Peyer's patch (tissue), 4 donors: ENCODE measurements around the gene ZNF229.
"Not testable (repeated sequence)": the region's sequence is repeated elsewhere in the genome, so short reads cannot be mapped to it uniquely, and the experiment has no call there.

Source experiments
- POLR2A ChIP-seq, 2 donors: fragments of 450-650 bp; IDR thresholded peaks; one replicate each; pipeline ENCODE4 v1.5.1; 2017; ENCODE audit warnings: antibody characterized with exemption in 2 of 2, mild to moderate bottlenecking in 2 of 2, moderate library complexity in 2 of 2
- TF ChIP-seq, protein P1 (sequence below), 6 experiments: fragments of 450-650 bp in 4 of 6; fragments of 200-600 bp in 2 of 6; sonication (generic) in 1 of 6; IDR thresholded peaks; one replicate each; pipeline ENCODE4 v1.5.1; 2017 to 2019; ENCODE audit warnings: antibody characterized with exemption in 6 of 6, mild to moderate bottlenecking in 3 of 6, moderate library complexity in 1 of 6

DNA sequence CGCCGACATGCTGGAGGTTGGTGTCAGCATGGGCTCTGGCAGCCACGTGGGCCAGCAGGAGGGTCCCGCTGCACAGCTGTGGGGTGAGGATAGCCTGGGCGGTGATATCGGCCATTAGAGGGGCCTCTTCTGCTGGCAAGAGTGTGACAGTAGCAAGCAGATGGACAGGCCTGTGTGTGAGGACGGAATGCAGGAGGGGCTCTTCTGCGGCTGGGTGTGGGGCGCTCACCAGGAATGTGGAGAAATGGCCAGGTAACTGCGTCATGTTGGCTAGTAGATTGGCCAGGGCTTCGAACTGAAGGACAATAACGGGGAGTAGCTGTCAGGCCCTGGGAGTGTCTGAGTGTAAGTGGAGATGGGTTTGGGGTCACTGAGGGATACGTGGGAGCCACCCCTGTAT lies 7.7 kb upstream of the ZNF229 start:
- TF ChIP-seq, protein P1, sequence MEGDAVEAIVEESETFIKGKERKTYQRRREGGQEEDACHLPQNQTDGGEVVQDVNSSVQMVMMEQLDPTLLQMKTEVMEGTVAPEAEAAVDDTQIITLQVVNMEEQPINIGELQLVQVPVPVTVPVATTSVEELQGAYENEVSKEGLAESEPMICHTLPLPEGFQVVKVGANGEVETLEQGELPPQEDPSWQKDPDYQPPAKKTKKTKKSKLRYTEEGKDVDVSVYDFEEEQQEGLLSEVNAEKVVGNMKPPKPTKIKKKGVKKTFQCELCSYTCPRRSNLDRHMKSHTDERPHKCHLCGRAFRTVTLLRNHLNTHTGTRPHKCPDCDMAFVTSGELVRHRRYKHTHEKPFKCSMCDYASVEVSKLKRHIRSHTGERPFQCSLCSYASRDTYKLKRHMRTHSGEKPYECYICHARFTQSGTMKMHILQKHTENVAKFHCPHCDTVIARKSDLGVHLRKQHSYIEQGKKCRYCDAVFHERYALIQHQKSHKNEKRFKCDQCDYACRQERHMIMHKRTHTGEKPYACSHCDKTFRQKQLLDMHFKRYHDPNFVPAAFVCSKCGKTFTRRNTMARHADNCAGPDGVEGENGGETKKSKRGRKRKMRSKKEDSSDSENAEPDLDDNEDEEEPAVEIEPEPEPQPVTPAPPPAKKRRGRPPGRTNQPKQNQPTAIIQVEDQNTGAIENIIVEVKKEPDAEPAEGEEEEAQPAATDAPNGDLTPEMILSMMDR (IDR thresholded peaks at IDR 0.05) = not testable (repeated sequence)
- not testable (repeated sequence) for TF ChIP-seq POLR2A (IDR thresholded peaks at IDR 0.05)
